ENCODE data around the gene SORBS2. TPM values are rescaled to one million over a fixed set of nuclear protein-coding genes. Genes with fewer than 3 reads are reported as not detected.

SORBS2 gene
- total and polyA plus RNA-seq, 2 of the 4 experiments (the other 2 are of a cell fraction) = 0.18 TPM; not detected in 1

DNA sequence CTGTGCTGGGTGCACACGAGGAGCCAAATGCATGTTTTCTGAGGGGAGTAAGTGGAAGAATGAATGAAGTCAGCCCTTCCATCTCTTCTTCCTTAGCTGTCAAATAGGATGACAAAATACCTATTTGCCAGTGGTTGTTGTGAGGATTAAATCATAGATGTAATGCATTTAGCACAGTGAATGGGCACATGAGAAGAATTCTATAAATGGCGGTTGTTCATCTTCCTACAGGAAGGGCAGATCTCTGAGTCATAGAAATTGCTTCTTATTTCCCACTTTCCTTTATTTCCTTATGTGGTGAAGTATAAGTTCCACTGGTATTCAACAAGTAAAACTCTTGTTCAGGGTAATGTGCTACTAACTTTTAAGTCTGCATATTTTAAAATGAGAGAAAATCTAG is 83.1 kb downstream of the SORBS2 start:
- Histone ChIP-seq H2AK9ac (replicated peaks; ENCODE audit: low read depth, low read length, poor library complexity) (no peak overlapping the region), H2BK120ac (ENCODE audit: low read depth, low read length) (no peak overlapping the region), H2BK20ac (ENCODE audit: low read depth, low read length) (no peak overlapping the region), H3K56ac (ENCODE audit: extremely low read depth, insufficient read depth, low read length) (no peak overlapping the region), H3K4ac (ENCODE audit: low read depth, low read length) (no peak overlapping the region), H4K20me1 (ENCODE audit: insufficient read depth, low read length) (no peaks in the 10 kb centered on the region), H3K4me1 (ENCODE audit: control insufficient read depth, insufficient read depth, low read length) (peaks cover 4% of the 10 kb centered on the region; the same call in 1 of the 2 replicates), H2AK5ac (ENCODE audit: low read depth, low read length) (no peak overlapping the region), H3K27ac (ENCODE audit: insufficient read depth, low read length) (no peak overlapping the region), H3K9me3 (ENCODE audit: control insufficient read depth, insufficient read depth, low read length) (peaks cover 2% of the 10 kb centered on the region; the same call in 1 of the 2 replicates), H3K18ac (ENCODE audit: low read depth, low read length) (no peak overlapping the region), H3K23ac (ENCODE audit: low read depth, low read length) (no peak overlapping the region), H2BK15ac (ENCODE audit: low read depth, low read length) (no peak overlapping the region), H4K91ac (ENCODE audit: insufficient read depth, low read depth, low read length) (no peak overlapping the region), H3K4me3 (ENCODE audit: insufficient read depth, low read depth, low read length) (no peak overlapping the region), H2BK5ac (ENCODE audit: low read depth, low read length, poor library complexity, severe bottlenecking) (no peak overlapping the region), H3K27me3 (ENCODE audit: control insufficient read depth, insufficient read depth, low read length) (peaks cover 30% of the 10 kb centered on the region), H3K9ac (ENCODE audit: low read depth, low read length) (no peak overlapping the region), H4K8ac (ENCODE audit: low read depth in 2 of 2, low read length in 2 of 2) (no peak overlapping the region), H3K9me1 (ENCODE audit: insufficient read depth, low read length) (no peaks in the 10 kb centered on the region), H3K36me3 (ENCODE audit: control insufficient read depth, insufficient read depth, low read length) (no peaks in the 10 kb centered on the region), H4K5ac (ENCODE audit: low read depth, low read length) (no peak overlapping the region), H3K4me2 (ENCODE audit: low read depth, low read length) (no peak overlapping the region), H2AFZ (replicated peaks; ENCODE audit: low read length, poor library complexity) (no peak overlapping the region), H3K14ac (replicated peaks; ENCODE audit: low read depth, low read length) (no peak overlapping the region), H3K79me1 (ENCODE audit: low read depth in 1 of 2, low read length in 2 of 2) (no peaks in the 10 kb centered on the region)
- intact Hi-C loops (cut with micrococcal nuclease) (no loop called here), dilution Hi-C loops (cut with HindIII; ENCODE audit: low sequenced_read_pairs, unreplicated experiment) (no loop called here), in situ Hi-C loops (cut with MboI; ENCODE audit: low sequenced_read_pairs) (no loop called here)
- DNase-seq (no peak), ATAC-seq (ENCODE audit: low read depth) (no peak)
- ChIA-PET POLR2A (ENCODE audit: unreplicated experiment) (no interaction called here), CTCF (no interaction called here)
- no TSS peak for BruUV-seq (replicated peaks)
- WGBS, 2 experiments (ENCODE audit: extremely low coverage in 2 of 2, insufficient read length in 1 of 2) = no CpG with 5 or more reads among the region's 2 CpGs
- TF ChIP-seq, protein P1, sequence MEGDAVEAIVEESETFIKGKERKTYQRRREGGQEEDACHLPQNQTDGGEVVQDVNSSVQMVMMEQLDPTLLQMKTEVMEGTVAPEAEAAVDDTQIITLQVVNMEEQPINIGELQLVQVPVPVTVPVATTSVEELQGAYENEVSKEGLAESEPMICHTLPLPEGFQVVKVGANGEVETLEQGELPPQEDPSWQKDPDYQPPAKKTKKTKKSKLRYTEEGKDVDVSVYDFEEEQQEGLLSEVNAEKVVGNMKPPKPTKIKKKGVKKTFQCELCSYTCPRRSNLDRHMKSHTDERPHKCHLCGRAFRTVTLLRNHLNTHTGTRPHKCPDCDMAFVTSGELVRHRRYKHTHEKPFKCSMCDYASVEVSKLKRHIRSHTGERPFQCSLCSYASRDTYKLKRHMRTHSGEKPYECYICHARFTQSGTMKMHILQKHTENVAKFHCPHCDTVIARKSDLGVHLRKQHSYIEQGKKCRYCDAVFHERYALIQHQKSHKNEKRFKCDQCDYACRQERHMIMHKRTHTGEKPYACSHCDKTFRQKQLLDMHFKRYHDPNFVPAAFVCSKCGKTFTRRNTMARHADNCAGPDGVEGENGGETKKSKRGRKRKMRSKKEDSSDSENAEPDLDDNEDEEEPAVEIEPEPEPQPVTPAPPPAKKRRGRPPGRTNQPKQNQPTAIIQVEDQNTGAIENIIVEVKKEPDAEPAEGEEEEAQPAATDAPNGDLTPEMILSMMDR (conservative IDR thresholded peaks at IDR 0.05; ENCODE audit: low read depth, low read length) = no peak
- no peak for TF ChIP-seq CHD1 (IDR thresholded peaks at IDR 0.05; ENCODE audit: low read depth, low read length)
- TF ChIP-seq, protein P2, sequence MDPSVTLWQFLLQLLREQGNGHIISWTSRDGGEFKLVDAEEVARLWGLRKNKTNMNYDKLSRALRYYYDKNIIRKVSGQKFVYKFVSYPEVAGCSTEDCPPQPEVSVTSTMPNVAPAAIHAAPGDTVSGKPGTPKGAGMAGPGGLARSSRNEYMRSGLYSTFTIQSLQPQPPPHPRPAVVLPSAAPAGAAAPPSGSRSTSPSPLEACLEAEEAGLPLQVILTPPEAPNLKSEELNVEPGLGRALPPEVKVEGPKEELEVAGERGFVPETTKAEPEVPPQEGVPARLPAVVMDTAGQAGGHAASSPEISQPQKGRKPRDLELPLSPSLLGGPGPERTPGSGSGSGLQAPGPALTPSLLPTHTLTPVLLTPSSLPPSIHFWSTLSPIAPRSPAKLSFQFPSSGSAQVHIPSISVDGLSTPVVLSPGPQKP (IDR thresholded peaks at IDR 0.05; ENCODE audit: borderline replicate concordance, low read depth, low read length) = no peak
- TF ChIP-seq RAD21 (IDR thresholded peaks at IDR 0.05; ENCODE audit: low read length) = no peak
- no peak for TF ChIP-seq NFE2L2 (IDR thresholded peaks at IDR 0.05; ENCODE audit: low read depth, low read length)
- TF ChIP-seq CEBPB (IDR thresholded peaks at IDR 0.05; ENCODE audit: low read depth, low read length) = no peak

Data from IMR-90 (cell line).